Sciatic nerve (tissue), 2 donors: ENCODE measurements around the gene TBX19. TPM values are rescaled to one million over a fixed set of nuclear protein-coding genes. Genes with fewer than 3 reads are reported as not detected.

Source experiments
- ATAC-seq: fragments of 200-7000 bp; cut with Tn5 transposase; one replicate; pipeline ENCODE4 v1.9.1; 2020; ENCODE audit warnings: mild to moderate bottlenecking, moderate library complexity
- DNase-seq: peaks from one replicate; pipeline ENCODE4 v3.0.0-alpha.2; 2020; ENCODE audit warnings: low spot score
- intact Hi-C: fragments of 100-400 bp; cut with DNase I; formaldehyde crosslinking; loops from one replicate; pipeline ENCODE4 v1.14.2; 2022
- total RNA-seq: library from RNA; stranded (reverse); fragmentation: NEBNext Ultra II Directional; extraction: Animal tissue kit (Norgen Biotek cat#: 25700); gene quantifications from one replicate; pipeline ENCODE4 v1.2.1, GENCODE V29; 2021
- donor health status: DM: no; HTN: no; CAD: no.
- donor health status: DM: no; HTN: no; CAD: no.

TBX19 gene
- 6.7 TPM for total RNA-seq

DNA sequence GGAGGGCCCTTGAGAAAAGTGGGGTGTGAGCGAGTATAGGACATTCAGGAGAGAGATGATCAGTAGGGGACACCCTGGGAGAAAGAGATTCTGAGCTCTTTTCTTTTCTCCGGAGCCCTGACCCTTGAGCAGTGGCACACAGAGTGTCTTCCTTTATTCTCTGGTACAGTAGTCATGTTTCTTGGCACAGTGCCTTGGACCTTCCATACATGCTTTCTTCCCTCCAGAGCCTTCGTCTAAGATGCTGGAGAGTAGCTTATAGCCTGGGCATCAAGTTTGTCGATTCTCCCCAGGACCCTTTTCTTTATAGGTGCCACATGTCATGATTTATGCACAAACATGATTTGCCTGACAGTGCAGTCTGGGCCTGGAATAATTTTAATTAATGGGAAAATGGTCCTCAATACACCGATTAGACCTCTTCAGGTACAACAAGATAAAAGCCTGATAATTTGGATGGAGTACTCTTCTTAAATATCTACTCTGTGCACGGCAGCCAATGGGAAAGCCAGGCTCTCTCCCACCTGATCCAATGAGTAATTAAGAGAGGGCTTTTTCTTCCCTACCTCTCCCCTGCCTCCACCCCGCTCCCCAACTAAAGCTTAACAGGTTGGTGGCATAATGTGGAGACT lies at the start of gene TBX19:
Gene TBX19 (plus strand): TSS at position 582 of the 632 bp plus-strand sequence. CDS start 214 bp downstream, outside the sequence.
- intact Hi-C loops = no loop called here
- no peak for DNase-seq
- ATAC-seq = no peak

DNA sequence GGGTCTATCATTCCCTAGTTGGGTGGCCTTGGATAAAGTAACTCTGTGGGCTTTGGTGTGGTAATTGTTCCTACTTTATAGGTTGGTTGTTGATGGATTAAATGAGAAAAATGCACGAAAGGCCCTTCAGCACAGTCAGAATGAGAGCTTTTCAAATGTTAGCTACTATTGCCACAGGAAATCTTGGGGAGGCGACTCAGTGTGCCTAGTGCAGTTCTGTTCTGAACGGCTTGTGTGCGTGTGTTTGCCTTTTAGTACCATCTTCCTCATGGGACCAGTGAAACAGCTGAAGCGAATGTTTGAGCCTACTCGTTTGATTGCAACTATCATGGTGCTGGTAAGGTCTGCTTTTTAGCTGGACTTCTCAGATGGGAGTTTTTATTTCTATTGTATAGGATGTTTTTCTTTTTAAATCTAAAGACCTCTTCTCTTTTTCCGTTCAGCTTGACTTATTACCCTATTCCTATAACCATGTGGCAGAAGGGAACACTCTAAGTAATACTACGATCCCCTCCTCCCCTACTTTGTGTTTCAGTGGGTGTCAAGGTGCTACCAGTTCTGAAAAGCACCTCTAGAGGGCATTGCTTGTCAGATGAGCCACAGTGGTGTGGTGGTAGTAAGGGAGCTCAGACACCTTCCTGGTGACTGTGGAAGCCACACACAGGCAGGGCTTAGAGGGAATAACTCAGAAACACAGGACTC lies 45.7 kb upstream of the TBX19 start:
- ATAC-seq = peak; percentile 63
- intact Hi-C loops = no loop called here
- no peak for DNase-seq

- ATAC-seq (peak; percentile 63), DNase-seq (no peak)
- intact Hi-C loops = no loop called here
Measured at GRCh38 chr1:168235548-168235885, 45.2 kb upstream of the TBX19 start.

- ATAC-seq (no peak), DNase-seq (no peak)
- intact Hi-C loops = no loop called here
Measured at GRCh38 chr1:168235937-168236336, 44.7 kb upstream of the TBX19 start.

GRCh38 chr1:168236836-168237611 lies 43.7 kb upstream of the TBX19 start:
- ATAC-seq (no peak), DNase-seq (no peak)
- intact Hi-C loops = no loop called here

- intact Hi-C loops = no loop called here
- peak; percentile 82 for ATAC-seq
- DNase-seq = no peak
Measured at GRCh38 chr1:168243198-168243597, 37.5 kb upstream of the TBX19 start.

GRCh38 chr1:168243636-168244212 lies 37.0 kb upstream of the TBX19 start:
- intact Hi-C loops = no loop called here
- ATAC-seq = peak; percentile 71

DNA sequence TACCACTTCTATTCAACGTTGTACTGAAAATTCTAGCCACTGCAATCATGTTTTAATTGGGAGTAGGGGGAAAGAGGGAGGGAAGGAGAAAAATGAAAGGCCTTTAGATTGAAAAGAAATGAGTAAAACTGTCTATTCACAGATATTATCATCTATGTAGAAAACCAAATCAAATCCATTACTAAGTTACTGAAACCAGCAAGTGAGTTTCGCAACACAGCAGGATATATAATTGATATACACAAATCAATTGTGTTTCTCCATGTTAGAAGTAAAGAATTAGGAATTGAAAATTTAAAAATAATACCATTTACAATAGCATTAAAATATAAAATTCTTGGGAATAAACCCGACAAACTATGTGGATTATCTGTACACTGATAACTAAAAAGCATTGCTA lies 35.6 kb upstream of the TBX19 start:
- ATAC-seq (no peak), DNase-seq (no peak)
- intact Hi-C loops = no loop called here

More at GRCh38 chr1:168243636-168244212, 37.0 kb upstream of the TBX19 start:
- no peak for DNase-seq

DNA sequence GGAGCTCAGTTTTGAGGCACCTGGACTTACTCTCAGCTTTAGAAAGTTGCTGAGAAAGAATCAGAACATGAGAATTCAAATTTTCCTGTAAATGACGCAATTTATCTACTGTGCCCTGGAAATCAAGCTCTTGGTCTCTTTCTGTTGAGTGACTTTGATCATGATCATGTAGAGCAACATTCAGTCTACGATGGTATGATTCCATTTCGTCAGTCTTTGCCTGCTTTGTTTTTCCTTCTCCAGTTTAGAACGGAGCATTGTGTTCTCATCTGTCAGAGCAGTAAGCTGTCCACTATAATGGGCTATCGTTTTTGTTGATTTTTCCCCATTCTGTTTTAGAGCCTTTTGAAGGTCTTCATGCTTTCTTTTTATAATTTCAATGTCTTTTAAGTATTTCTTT lies 34.2 kb upstream of the TBX19 start:
- ATAC-seq (no peak), DNase-seq (no peak)
- intact Hi-C loops = no loop called here

GRCh38 chr1:168252204-168252733 lies 28.4 kb upstream of the TBX19 start:
- intact Hi-C loops = no loop called here
- ATAC-seq = no peak
- no peak for DNase-seq

DNA sequence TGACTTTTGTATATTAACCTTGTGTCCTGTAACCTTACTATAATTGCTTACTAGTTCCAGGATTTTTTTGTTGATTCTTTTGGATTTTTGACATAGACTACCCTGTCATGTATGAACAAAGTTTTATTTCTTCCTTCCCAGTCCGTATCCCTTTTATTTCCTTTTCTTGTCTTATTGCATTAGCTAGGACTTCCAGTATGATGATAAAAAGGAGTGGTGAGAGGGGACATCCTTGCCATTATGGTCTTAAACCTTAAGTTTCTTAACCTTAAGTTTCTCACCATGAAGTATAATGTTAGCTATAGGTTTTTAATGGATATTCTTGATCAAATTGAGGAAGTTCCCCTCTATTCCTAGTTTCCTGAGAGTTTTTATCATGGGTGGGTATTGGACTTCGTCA lies 24.5 kb upstream of the TBX19 start:
- ATAC-seq (no peak), DNase-seq (no peak)
- intact Hi-C loops = no loop called here

DNA sequence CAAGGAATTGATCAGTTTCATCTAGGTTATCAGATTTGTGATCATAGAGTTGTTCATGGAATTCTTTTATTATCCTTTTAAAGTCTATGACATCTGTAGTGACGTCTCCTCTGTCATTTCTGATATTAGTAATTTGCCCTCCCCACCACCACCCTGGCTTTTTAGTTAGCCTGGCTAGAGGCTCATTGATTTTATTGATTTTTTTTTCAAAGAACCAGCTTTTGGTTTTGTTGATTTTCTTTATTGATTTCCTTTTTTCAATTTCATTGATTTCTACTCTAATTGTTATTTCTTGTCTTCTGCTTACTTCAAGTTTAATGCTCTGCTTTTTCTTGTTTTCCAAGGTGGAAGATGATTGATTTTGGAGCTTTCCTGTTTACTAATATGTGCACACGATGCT lies 23.3 kb upstream of the TBX19 start:
- intact Hi-C loops = no loop called here
- ATAC-seq (no peak), DNase-seq (no peak)

GRCh38 chr1:168259567-168259966 lies 21.1 kb upstream of the TBX19 start:
- no peak for DNase-seq
- no peak for ATAC-seq
- intact Hi-C loops = no loop called here

DNA sequence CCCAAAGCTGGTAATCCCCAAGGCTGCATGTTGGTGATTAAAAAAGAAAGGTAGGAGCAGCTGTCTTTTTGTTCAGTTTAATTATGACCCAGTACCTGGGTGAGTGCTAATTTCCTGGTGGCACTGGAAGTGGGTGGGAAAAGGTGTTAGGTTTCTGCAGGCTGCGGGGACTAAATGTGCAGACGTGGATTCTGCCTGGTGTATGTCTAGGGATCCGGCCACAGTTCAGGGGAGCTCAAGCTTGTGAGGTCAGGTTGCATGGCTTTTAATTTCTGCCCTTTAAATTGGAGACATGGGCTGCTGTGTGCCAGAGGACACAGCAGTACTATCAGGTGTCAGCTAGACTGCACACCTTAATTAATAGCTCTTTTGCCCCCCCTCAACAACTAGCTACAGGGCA lies 20.3 kb upstream of the TBX19 start:
- no peak for DNase-seq
- intact Hi-C loops = no loop called here
- ATAC-seq = no peak

- intact Hi-C loops = no loop called here
- ATAC-seq (peak; percentile 57), DNase-seq (no peak)
Measured at GRCh38 chr1:168261390-168261789, 19.3 kb upstream of the TBX19 start.

GRCh38 chr1:168263130-168263529 lies 17.5 kb upstream of the TBX19 start:
- intact Hi-C loops = no loop called here
- ATAC-seq (no peak), DNase-seq (no peak)

GRCh38 chr1:168264296-168264695 lies 16.4 kb upstream of the TBX19 start:
- no peak for ATAC-seq
- intact Hi-C loops = no loop called here
- DNase-seq = no peak

- intact Hi-C loops = no loop called here
- no peak for DNase-seq
- ATAC-seq = no peak
Measured at GRCh38 chr1:168265596-168265995, 15.1 kb upstream of the TBX19 start.

DNA sequence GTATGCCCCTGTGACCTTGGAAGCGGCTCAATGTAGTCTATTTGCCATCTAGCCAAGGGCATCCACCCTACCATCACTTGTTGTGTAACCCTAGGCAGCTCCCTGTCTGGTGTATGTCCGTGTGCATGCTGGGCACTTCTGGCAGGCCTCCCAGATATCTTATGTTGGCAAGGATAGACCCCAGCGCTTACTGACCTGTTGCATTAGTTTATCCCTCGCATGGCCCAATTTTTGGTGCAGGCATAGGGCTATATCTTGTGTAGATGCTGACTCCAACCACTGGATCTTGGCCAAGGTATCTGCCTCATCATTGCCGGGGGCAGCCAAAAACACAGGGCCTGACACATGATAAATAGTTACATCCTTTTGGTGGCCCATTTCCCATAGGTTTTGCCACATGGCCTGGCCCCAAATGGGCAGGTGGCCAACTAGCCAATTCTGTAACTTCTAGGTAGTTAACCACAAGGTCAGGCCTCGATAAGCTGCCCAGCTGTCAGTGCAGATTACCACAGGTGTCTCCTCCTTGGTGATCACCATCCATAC lies 14.0 kb upstream of the TBX19 start:
- intact Hi-C loops = no loop called here
- ATAC-seq = no peak
- no peak for DNase-seq
